HEK293T (cell line): ENCODE results near the gene TRIM71.

Source experiments
- ARNT ChIP-seq: fragments of 450-650 bp; IDR thresholded peaks from 2 replicates; pipeline ENCODE4 v1.6.1; 2017; ENCODE audit warnings: mild to moderate bottlenecking
- BHLHE40 ChIP-seq: fragments of 450-650 bp; IDR thresholded peaks from 2 replicates; pipeline ENCODE4 v1.6.1; 2016; ENCODE audit warnings: mild to moderate bottlenecking, moderate library complexity, borderline replicate concordance
- CTBP1 ChIP-seq: fragments of 450-650 bp; IDR thresholded peaks from 2 replicates; pipeline ENCODE4 v1.6.1; 2016; ENCODE audit warnings: borderline replicate concordance
- ELF4 ChIP-seq: fragments of 450-650 bp; IDR thresholded peaks from 2 replicates; pipeline ENCODE4 v1.6.1; 2017; ENCODE audit warnings: antibody characterized with exemption
- FOXK2 ChIP-seq: fragments of 450-650 bp; IDR thresholded peaks from 2 replicates; pipeline ENCODE4 v1.6.1; 2016; ENCODE audit warnings: mild to moderate bottlenecking
- FOXM1 ChIP-seq: fragments of 450-650 bp; IDR thresholded peaks from 2 replicates; pipeline ENCODE4 v1.6.1; 2017; ENCODE audit warnings: mild to moderate bottlenecking, borderline replicate concordance
- PKNOX1 ChIP-seq: fragments of 450-650 bp; IDR thresholded peaks from 2 replicates; pipeline ENCODE4 v1.6.1; 2016
- SP1 ChIP-seq: fragments of 450-650 bp; IDR thresholded peaks from 2 replicates; pipeline ENCODE4 v1.6.1; 2017
- SUZ12 ChIP-seq: fragments of 450-650 bp; IDR thresholded peaks from 2 replicates; pipeline ENCODE4 v1.6.1; 2016; ENCODE audit warnings: mild to moderate bottlenecking
- TARDBP ChIP-seq: fragments of 450-650 bp; IDR thresholded peaks from 2 replicates; pipeline ENCODE4 v1.6.1; 2016
- ZNF384 ChIP-seq: fragments of 450-650 bp; IDR thresholded peaks from 2 replicates; pipeline ENCODE4 v1.6.1; 2016

DNA sequence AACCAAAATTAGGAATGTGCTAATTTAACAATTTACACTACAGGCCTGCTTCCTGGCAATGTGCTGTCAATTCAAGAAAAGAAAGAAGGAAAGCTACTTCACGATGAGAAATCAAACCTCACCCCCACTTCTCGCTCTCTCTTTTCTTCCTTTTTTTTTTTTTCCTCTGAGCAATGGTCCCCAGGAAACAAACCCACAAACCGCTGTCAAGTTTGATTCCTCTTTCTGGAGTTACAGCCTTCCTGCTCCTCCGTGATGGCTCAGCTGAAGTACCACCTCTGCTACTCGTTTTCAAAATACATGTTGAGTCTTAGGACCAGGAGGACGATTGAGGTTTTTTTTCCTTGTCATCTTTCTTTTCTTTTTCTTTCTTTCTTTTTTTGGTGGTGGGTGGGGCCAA is 3.4 kb upstream of the TRIM71 start:
- TF ChIP-seq BHLHE40 (no peak), TARDBP (no peak), ELF4 (no peak), FOXK2 (no peak), ZNF384 (no peak), ARNT (no peak), PKNOX1 (no peak), SUZ12 (no peak), SP1 (no peak), CTBP1 (no peak), FOXM1 (no peak)
